T-helper 1 cell treated with Interleukin-12 subunit alpha and Interleukin-12 subunit beta and Interleukin-4 antibody, amounts not matched to agents 30 μg/mL and 1 μg/mL, for 36 hours (primary cell): Measurements from ENCODE around the gene AFAP1L2.

Experiments
- H3K27ac Mint-ChIP-seq: one replicate; pipeline ENCODE4 v1.8.0; 2021; ENCODE audit warnings: mild to moderate bottlenecking, mixed read lengths
- H3K27me3 Mint-ChIP-seq: one replicate; pipeline ENCODE4 v1.8.0; 2021; ENCODE audit warnings: low read depth, mixed read lengths
- H3K36me3 Mint-ChIP-seq: one replicate; pipeline ENCODE4 v1.8.0; 2021; ENCODE audit warnings: low read depth, mixed read lengths
- H3K4me1 Mint-ChIP-seq: one replicate; pipeline ENCODE4 v1.8.0; 2021; ENCODE audit warnings: low read depth, mixed read lengths
- H3K4me3 Mint-ChIP-seq: one replicate; pipeline ENCODE4 v1.8.0; 2021; ENCODE audit warnings: mild to moderate bottlenecking, moderate library complexity, mixed read lengths
- H3K9me3 Mint-ChIP-seq: one replicate; pipeline ENCODE4 v1.8.0; 2021; ENCODE audit warnings: mixed read lengths

Gene AFAP1L2

DNA sequence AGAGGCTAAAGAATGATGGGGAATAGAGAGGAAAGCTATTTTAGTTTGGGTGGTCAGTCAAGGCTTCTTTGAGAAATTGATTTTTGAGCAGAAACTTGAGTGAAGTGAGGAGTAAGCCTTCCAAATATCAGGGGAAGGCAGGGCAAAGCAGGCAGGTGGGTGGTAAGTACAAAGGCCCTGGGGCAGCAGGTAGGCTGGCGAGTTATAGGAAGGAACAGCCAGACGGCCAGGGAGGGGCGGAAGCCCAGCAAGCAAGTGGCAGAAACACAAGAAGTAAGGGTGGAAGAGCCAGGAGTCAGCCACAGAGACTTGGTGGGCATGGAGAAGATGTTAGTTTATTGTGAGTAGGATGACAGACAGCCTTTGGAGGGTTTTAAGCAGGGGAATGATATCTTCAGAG is 130.4 kb downstream of the AFAP1L2 start:
- Mint-ChIP-seq H3K27ac (no peak overlapping the region), H3K4me1 (no peaks in the 10 kb centered on the region), H3K27me3 (peaks cover 6% of the 10 kb centered on the region), H3K4me3 (no peak overlapping the region), H3K36me3 (no peaks in the 10 kb centered on the region), H3K9me3 (no peaks in the 10 kb centered on the region)

DNA sequence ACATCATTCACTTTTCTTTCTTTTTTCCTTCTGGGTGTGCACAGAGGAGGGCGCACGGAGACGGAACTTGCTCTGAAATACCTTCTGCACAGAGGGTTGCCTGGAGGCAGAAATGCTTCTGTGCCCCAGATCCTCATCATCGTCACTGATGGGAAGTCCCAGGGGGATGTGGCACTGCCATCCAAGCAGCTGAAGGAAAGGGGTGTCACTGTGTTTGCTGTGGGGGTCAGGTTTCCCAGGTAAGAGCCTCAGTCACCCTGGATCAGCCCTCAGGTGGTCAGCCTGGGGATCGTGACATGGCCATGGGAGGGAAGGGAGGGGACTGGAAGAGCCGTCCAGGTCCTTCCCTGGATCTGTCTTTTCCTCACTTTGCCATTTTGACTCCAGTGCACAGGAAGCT is 131.6 kb downstream of the AFAP1L2 start:
- no peak overlapping the region for H3K27ac Mint-ChIP-seq
- no peaks in the 10 kb centered on the region for H3K36me3 Mint-ChIP-seq
- peaks cover 6% of the 10 kb centered on the region for H3K27me3 Mint-ChIP-seq
- no peaks in the 10 kb centered on the region for H3K4me1 Mint-ChIP-seq
- H3K9me3 Mint-ChIP-seq = no peaks in the 10 kb centered on the region
- no peak overlapping the region for H3K4me3 Mint-ChIP-seq

DNA sequence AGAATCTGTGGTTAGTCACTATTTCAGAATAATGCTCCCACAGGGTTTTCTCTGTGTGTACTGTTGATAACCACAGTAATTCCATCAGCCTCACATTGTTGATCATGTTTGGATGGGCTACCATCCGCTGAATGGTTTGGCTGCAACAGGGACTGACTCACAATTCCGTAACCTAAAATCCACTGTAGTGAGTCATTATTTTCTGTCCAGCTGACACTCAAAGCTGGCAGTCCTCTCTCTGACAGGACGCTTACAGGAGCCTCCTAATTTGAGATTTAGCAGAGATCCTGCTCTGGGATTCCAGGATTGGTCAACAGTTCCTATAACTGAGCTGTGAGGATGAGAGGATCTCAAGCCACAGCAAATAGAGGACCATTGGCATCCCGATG is 132.5 kb downstream of the AFAP1L2 start:
- Mint-ChIP-seq H3K27me3 (peaks cover 6% of the 10 kb centered on the region), H3K4me3 (no peak overlapping the region), H3K4me1 (no peaks in the 10 kb centered on the region), H3K27ac (no peak overlapping the region), H3K9me3 (no peaks in the 10 kb centered on the region), H3K36me3 (no peaks in the 10 kb centered on the region)

DNA sequence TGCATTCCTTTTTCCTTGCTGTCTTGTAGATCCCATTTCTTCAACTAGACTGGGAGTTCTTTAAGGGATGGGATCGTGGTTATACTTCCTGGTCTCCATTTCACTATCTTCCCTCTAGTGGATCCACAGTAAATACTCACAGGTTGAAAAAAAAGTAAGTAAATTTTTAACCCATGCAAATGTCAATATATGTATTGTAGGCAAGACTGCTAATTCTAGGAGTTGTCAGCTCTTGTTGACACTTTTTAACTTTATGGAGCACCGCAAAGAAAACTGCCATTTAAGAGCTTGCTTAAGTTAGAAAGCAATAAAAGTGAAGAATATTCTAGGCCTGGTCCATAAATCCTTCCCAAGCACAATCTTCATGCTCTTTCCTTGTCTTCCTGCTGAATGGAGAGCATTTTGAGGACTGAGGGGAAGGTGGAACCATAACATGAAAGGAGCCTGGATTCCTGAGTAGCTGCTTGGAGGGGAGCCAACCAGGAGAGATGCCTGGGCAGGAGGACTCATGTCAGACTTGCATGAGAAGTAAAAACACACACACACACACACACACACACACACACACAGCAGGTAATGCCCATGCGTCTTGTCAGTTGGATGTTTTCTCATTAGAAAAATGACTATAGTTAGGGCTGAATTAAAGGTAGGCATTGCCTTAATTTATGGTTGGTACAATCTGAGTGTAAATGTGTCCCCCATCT is 133.1 kb downstream of the AFAP1L2 start:
- no peak overlapping the region for H3K27ac Mint-ChIP-seq

DNA sequence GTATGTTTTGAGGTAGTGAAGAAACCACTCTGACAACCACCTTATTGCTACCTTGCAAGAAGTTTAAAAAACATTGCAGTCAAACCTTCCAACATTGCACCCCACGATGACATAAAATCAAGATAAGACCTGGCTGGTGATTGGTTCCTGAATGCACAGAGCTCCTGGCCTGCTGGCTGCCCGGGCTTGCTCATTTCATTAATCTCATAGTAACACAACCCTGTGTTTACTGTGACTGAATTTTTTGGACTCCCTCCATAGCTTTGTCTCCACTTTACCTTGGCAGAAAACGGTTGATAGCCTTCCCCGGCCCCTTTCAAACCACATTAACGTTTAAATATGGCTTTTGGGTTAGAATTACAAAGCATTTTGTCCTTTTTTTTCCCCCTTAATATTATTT is 137.8 kb downstream of the AFAP1L2 start:
- Mint-ChIP-seq H3K9me3 (no peaks in the 10 kb centered on the region), H3K4me1 (no peaks in the 10 kb centered on the region), H3K36me3 (no peaks in the 10 kb centered on the region), H3K27me3 (no peaks in the 10 kb centered on the region), H3K27ac (no peak overlapping the region), H3K4me3 (no peak overlapping the region)

More for the DNA sequence above, 133.1 kb downstream of the AFAP1L2 start:
- H3K27me3 Mint-ChIP-seq = peaks cover 6% of the 10 kb centered on the region
- H3K4me1 Mint-ChIP-seq = no peaks in the 10 kb centered on the region
- no peak overlapping the region for H3K4me3 Mint-ChIP-seq
- H3K36me3 Mint-ChIP-seq = no peaks in the 10 kb centered on the region
- no peaks in the 10 kb centered on the region for H3K9me3 Mint-ChIP-seq

DNA sequence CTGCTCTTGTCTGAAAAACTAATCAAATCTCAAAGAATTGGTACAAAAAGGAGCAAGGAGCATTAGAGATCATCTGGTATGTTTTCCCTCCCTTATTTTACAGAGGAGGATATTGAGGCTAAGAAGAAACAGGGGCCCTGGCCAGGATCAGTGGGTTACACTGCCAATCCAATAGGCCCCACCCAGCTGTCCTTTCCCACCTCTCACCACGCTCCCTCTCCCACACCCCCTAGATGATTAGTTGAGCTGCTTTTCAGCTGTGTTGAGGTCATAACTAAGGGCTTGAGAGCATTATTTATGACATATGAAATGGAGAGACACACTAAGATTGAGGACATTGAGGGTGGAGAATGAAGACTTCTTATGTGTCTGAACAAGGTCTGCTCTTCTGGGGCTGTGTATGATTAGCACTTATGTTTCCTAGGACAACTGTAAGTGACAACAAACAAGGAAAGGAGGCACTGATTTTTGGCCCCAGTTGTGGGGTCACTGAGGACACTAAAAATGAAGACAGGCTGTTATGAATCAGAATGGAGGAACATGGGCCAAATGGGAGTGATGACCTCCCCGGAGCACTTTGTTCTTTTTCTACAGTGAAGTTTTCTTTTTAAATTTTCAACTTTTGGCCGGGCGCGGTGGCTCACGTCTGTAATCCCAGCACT is 138.8 kb downstream of the AFAP1L2 start:
- Mint-ChIP-seq H3K4me1 (peaks cover 2% of the 10 kb centered on the region), H3K27me3 (no peaks in the 10 kb centered on the region), H3K36me3 (no peaks in the 10 kb centered on the region), H3K9me3 (no peaks in the 10 kb centered on the region), H3K4me3 (no peak overlapping the region), H3K27ac (no peak overlapping the region)

DNA sequence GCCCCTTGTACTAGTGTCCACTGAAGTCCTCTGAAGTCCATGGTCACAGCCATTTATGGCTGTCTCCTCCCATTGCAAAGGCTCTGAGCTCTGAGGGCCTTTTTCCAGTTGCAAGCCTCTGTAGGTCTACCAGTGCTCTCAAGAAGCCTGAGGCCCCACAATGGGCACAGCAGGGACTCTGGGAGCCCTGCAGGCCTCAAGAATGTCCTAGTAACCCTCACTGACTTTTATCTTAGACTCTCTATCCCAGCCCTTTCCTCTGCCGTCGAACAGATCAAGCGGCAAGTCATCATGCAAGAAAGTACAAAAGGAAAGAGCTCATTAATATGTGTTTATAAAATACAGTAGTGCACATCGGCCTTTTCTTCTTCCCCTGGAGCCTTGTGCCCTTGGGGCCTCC is 141.8 kb downstream of the AFAP1L2 start:
- Mint-ChIP-seq H3K36me3 (no peaks in the 10 kb centered on the region), H3K9me3 (no peaks in the 10 kb centered on the region), H3K27ac (no peak overlapping the region), H3K4me1 (peaks cover 2% of the 10 kb centered on the region), H3K4me3 (no peak overlapping the region), H3K27me3 (peaks cover 9% of the 10 kb centered on the region)

DNA sequence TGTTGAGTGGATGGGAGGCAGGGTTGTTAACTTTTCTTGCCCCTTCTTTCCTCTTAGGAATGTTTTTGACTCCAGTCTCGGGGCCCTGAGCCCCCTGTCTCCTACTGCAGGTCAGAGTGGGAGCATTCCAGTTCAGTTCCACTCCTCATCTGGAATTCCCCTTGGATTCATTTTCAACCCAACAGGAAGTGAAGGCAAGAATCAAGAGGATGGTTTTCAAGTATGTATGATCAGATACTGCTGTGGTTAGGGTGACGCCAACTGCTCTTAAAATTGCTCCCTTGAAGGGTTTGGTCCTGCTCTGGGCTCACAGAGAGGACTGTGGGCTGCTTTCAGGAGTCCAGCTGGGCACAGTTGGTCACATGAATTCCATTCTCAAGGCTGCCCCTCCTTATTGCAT is 143.2 kb downstream of the AFAP1L2 start:
- no peak overlapping the region for H3K4me3 Mint-ChIP-seq
- no peaks in the 10 kb centered on the region for H3K36me3 Mint-ChIP-seq
- H3K27me3 Mint-ChIP-seq = peaks cover 9% of the 10 kb centered on the region
- no peaks in the 10 kb centered on the region for H3K9me3 Mint-ChIP-seq
- H3K27ac Mint-ChIP-seq = no peak overlapping the region
- H3K4me1 Mint-ChIP-seq = peaks cover 2% of the 10 kb centered on the region

DNA sequence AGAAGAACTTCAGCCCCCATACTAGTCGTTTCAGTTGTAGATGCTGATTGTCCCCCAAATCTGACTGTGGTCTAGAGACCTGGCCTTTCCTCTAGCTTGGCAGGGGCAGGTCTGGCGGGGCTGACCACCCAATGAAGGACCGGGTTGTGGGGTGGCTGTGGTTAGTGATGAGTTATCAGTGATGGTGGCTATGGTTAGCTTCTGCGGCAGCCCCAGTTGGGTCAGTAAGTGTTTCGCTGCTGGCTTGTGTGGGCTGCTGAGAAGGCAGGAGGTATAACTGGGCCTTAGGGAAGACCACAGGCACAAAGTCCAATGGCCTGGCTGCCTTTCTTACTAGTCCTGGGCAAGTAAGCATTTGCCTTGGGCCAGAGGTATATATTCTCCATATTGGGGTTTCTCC is 143.9 kb downstream of the AFAP1L2 start:
- H3K27me3 Mint-ChIP-seq = peaks cover 9% of the 10 kb centered on the region
- H3K27ac Mint-ChIP-seq = no peak overlapping the region
- H3K4me3 Mint-ChIP-seq = no peak overlapping the region
- no peaks in the 10 kb centered on the region for H3K36me3 Mint-ChIP-seq
- H3K4me1 Mint-ChIP-seq = peaks cover 2% of the 10 kb centered on the region
- H3K9me3 Mint-ChIP-seq = no peaks in the 10 kb centered on the region

DNA sequence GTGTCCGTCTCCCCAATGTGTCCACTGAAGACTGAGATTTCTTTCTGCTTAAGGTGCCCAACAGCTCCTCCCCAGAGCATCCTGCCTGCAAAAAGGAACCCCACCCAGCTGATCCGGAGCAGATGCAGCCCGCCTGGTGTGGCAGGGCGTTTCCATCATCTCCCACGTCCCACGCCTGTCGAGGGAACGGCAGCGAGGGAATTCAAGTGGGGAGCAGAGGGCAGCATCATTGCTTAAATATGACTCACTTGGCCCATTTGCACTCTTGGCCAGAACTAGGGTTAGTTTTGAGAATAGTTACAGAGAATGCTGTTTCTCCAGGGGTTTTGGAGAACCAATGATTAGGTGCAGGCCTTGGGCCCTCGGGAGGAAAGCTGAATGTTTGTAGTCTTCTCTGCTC is 144.5 kb downstream of the AFAP1L2 start:
- Mint-ChIP-seq H3K9me3 (no peaks in the 10 kb centered on the region), H3K27me3 (peaks cover 9% of the 10 kb centered on the region), H3K4me1 (peaks cover 2% of the 10 kb centered on the region), H3K4me3 (no peak overlapping the region), H3K27ac (no peak overlapping the region), H3K36me3 (no peaks in the 10 kb centered on the region)

DNA sequence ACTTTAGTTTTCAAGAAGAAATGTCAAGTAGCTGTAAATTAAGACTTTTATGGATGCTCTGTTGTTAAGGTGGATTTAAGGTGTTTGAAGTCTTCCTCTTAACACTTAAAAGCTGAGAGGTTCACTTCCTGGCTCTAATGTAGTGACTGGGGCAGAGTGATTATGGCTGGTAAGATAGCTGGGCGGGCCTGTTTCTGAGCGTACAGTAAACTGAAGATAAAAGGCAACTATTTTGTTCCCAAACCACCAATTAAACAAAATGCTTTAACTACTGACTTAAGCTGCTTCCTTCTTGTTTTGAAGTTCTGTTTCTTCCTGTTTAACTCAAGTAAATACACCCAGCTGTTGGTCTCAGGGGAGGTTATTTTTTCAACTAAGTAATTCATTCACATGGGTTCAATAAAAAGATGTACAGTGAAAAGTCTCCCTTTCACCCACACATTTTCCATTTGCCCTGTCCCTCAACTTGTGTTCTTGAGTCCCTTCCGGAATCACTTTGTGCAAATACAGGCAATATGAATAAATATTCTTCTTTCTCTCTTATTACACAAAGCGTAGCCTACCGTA is 145.9 kb downstream of the AFAP1L2 start:
- Mint-ChIP-seq H3K27me3 (peaks cover 9% of the 10 kb centered on the region), H3K36me3 (peaks cover 1% of the 10 kb centered on the region), H3K9me3 (peaks cover 3% of the 10 kb centered on the region), H3K27ac (no peak overlapping the region), H3K4me3 (no peak overlapping the region), H3K4me1 (peaks cover 2% of the 10 kb centered on the region)

DNA sequence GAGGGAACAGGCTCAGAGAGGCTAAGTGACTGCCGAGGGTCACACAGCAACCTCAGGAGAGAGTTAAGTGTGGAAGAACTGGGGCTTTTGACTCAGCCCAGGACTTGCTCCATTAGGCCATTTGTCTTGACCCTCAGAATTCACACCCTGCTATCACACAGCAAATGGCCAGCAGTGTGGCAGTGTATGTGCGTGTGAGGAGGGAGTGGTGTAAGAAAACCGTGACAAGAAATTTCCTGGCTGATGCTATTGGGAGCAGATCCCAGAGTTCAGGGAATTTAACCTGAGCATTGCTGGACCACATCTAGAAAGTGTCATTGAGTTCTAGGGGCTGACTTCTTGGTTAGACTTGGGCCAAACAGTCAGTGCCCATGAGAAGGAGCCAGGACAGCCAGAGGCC is 146.8 kb downstream of the AFAP1L2 start:
- Mint-ChIP-seq H3K4me1 (peaks cover 2% of the 10 kb centered on the region), H3K27ac (no peak overlapping the region), H3K9me3 (peaks cover 5% of the 10 kb centered on the region), H3K36me3 (peaks cover 2% of the 10 kb centered on the region), H3K27me3 (peaks cover 9% of the 10 kb centered on the region), H3K4me3 (no peak overlapping the region)

DNA sequence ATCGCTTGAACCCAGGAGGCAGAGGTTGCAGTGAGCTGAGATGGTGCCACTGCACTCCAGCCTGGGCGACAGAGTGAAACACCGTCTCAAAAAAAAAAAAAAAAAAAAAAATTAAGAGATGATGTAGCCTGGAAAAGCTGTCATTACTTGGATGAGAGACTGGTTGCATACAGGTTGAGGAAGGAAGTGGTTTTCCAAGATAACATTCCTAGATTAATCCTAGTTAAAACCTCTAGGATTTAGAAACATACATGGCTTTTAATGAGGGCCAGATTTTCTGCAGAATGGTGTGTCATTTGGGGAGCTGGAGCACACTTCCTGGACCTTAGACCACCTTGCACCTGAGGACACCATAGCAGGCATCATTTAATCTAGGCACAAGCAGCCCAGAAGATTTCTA is 147.5 kb downstream of the AFAP1L2 start:
- no peak overlapping the region for H3K4me3 Mint-ChIP-seq
- H3K27me3 Mint-ChIP-seq = peaks cover 9% of the 10 kb centered on the region
- H3K9me3 Mint-ChIP-seq = peaks cover 5% of the 10 kb centered on the region
- peaks cover 2% of the 10 kb centered on the region for H3K4me1 Mint-ChIP-seq
- no peak overlapping the region for H3K27ac Mint-ChIP-seq
- peaks cover 2% of the 10 kb centered on the region for H3K36me3 Mint-ChIP-seq

DNA sequence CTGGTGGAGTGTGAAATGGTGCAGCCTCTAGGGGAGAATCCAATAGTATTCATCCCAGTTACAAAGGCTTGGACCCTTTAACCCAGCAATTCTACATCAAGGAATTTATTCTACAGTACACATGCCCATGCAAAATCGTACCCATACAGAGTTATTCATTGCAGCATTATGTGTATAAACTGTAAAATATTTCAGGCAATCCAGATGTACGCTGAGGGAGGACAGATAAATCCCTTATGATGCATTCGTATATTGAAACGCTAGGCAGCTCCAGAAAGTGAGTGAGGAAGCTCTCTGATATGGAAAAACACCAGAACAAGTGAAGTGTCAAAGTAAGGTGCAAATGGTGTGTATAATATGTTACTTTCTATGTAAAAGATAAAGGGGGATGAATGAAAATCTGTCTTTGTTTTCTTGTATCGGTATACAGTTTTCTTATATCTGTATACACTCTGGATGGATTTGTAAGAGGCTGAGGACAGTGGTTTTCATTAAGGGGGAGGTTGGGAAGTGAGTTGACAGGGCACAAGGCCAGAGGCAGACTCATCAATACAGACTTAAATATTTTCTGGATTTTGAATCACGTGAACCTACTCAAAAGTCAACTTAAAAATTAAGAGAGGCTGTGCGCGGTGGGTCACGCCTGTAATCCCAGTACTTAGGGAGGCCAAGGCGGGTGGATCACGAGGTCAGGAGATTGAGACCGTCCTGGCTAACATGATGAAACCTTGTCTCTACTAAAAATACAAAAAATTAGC is 148.1 kb downstream of the AFAP1L2 start:
- peaks cover 5% of the 10 kb centered on the region for H3K9me3 Mint-ChIP-seq
- no peak overlapping the region for H3K27ac Mint-ChIP-seq
- peaks cover 2% of the 10 kb centered on the region for H3K36me3 Mint-ChIP-seq
- peaks cover 2% of the 10 kb centered on the region for H3K4me1 Mint-ChIP-seq
- peaks cover 9% of the 10 kb centered on the region for H3K27me3 Mint-ChIP-seq
- H3K4me3 Mint-ChIP-seq = no peak overlapping the region

DNA sequence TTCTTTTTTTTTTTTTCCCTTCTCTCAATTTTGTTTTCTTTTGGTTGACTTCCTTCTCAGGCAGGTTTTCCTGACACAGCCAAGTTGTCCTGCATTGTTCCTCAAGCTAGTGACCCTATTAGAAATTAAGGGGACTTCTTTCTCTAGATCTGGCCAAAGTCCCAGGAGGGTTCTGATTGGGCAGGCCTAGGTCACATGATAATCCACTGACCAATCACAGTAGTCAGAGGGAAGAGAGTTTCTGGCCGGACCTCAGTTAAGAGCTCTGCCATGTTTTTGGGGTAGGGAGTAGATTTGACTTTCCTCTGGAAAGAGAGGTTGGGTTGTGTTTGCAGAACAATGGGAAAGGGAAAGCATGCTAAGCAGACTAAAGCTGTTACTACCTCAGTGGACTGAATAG is 149.1 kb downstream of the AFAP1L2 start:
- Mint-ChIP-seq H3K27me3 (peaks cover 9% of the 10 kb centered on the region), H3K36me3 (peaks cover 2% of the 10 kb centered on the region), H3K27ac (no peak overlapping the region), H3K4me1 (no peaks in the 10 kb centered on the region), H3K4me3 (no peak overlapping the region), H3K9me3 (peaks cover 5% of the 10 kb centered on the region)
